ENCODE measurements around the gene KIRREL2. TPM values are rescaled to one million over a fixed set of nuclear protein-coding genes. Genes with fewer than 3 reads are reported as not detected.
A peak's percentile ranks its signal among the peaks of the same experiment; 100 is the strongest.

Gene KIRREL2
- total RNA-seq, 2 donors from 2014 or later = 1.2 TPM; not detected in 1

DNA sequence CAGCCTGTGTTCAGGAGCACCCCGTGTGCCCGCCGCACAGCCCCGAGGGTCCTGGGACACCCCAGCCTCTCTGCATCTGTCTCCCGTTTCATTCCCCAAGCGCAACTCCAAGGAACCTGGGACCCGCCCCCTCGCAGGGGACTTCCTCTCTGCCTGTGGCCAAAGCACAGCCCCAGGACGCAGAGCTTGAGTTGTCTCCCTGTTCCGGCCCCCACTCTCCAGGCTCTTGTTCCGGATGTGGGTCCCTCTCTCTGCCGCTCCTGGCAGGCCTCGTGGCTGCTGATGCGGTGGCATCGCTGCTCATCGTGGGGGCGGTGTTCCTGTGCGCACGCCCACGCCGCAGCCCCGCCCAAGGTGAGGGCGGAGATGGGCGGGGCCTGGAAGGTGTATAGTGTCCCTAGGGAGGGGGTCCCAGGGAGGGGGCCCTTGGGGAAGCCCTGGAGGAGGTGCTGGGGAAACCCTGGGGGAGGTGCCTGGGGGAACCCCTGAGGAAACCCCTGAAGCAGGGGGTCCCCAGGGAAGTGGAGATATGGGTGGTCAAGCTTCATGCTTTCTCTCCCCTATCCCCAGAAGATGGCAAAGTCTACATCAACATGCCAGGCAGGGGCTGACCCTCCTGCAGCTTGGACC lies 47.0 kb downstream of the KIRREL2 start:
- DNase-seq (ENCODE audit: low spot score) = peak; percentile 50
- H3K4me1 ChIP-seq (replicated peaks) = no peaks in the 10 kb centered on the region
- H3K4me3 ChIP-seq = peak overlapping the region in 1 of 2 donors; percentile 8
- no peaks in the 10 kb centered on the region for H3K27me3 ChIP-seq (replicated peaks; ENCODE audit: insufficient read depth)
- H3K9me3 ChIP-seq = no peaks in the 10 kb centered on the region
- H3K36me3 ChIP-seq = no peaks in the 10 kb centered on the region
- intact Hi-C loops (cut with DNase I) = no loop called here
- TF ChIP-seq POLR2AphosphoS5 (IDR thresholded peaks at IDR 0.05) = peak; percentile 68
- TF ChIP-seq POLR2A (IDR thresholded peaks at IDR 0.05) = peak; percentile 37
- TF ChIP-seq, protein P1, sequence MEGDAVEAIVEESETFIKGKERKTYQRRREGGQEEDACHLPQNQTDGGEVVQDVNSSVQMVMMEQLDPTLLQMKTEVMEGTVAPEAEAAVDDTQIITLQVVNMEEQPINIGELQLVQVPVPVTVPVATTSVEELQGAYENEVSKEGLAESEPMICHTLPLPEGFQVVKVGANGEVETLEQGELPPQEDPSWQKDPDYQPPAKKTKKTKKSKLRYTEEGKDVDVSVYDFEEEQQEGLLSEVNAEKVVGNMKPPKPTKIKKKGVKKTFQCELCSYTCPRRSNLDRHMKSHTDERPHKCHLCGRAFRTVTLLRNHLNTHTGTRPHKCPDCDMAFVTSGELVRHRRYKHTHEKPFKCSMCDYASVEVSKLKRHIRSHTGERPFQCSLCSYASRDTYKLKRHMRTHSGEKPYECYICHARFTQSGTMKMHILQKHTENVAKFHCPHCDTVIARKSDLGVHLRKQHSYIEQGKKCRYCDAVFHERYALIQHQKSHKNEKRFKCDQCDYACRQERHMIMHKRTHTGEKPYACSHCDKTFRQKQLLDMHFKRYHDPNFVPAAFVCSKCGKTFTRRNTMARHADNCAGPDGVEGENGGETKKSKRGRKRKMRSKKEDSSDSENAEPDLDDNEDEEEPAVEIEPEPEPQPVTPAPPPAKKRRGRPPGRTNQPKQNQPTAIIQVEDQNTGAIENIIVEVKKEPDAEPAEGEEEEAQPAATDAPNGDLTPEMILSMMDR (IDR thresholded peaks at IDR 0.05) = no peak
- peak overlapping the region; percentile 26 to 33 for H3K27ac ChIP-seq
- 1% methylated on average over 18 of the region's 24 CpGs for WGBS

- H3K27ac ChIP-seq = no peak overlapping the region
- H3K9me3 ChIP-seq = no peaks in the 10 kb centered on the region
- no peaks in the 10 kb centered on the region for H3K36me3 ChIP-seq
- no peaks in the 10 kb centered on the region for H3K4me1 ChIP-seq (replicated peaks)
- no peak for DNase-seq (ENCODE audit: low spot score)
- no peak for TF ChIP-seq POLR2A (IDR thresholded peaks at IDR 0.05)
- TF ChIP-seq POLR2AphosphoS5 (IDR thresholded peaks at IDR 0.05) = no peak
- TF ChIP-seq, protein P1 (IDR thresholded peaks at IDR 0.05) = no peak
- intact Hi-C loops (cut with DNase I) = no loop called here
- no peak overlapping the region for H3K4me3 ChIP-seq
- 85% methylated on average over 10 of the region's 10 CpGs for WGBS
- no peaks in the 10 kb centered on the region for H3K27me3 ChIP-seq (replicated peaks; ENCODE audit: insufficient read depth)
Observed at GRCh38 chr19:35904311-35905068, 47.8 kb downstream of the KIRREL2 start.

- H3K27me3 ChIP-seq (replicated peaks; ENCODE audit: insufficient read depth) = no peaks in the 10 kb centered on the region
- TF ChIP-seq, protein P1 (IDR thresholded peaks at IDR 0.05) = no peak
- no peak for TF ChIP-seq POLR2A (IDR thresholded peaks at IDR 0.05)
- TF ChIP-seq POLR2AphosphoS5 (IDR thresholded peaks at IDR 0.05) = no peak
- no peak overlapping the region for H3K27ac ChIP-seq
- intact Hi-C loops (cut with DNase I) = no loop called here
- DNase-seq (ENCODE audit: low spot score) = no peak
- no peaks in the 10 kb centered on the region for H3K36me3 ChIP-seq
- WGBS = 70% methylated on average over 6 of the region's 6 CpGs
- no peaks in the 10 kb centered on the region for H3K9me3 ChIP-seq
- no peaks in the 10 kb centered on the region for H3K4me1 ChIP-seq (replicated peaks)
- no peak overlapping the region for H3K4me3 ChIP-seq
Observed at GRCh38 chr19:35905178-35905727, 48.5 kb downstream of the KIRREL2 start.

- no peaks in the 10 kb centered on the region for H3K27me3 ChIP-seq (replicated peaks; ENCODE audit: insufficient read depth)
- H3K4me3 ChIP-seq = no peak overlapping the region
- TF ChIP-seq POLR2A (IDR thresholded peaks at IDR 0.05) (no peak), POLR2AphosphoS5 (IDR thresholded peaks at IDR 0.05) (no peak)
- TF ChIP-seq, protein P1 (IDR thresholded peaks at IDR 0.05) = no peak
- DNase-seq (ENCODE audit: low spot score) = no peak
- 48% methylated on average over 12 of the region's 12 CpGs for WGBS
- no peaks in the 10 kb centered on the region for H3K9me3 ChIP-seq
- H3K36me3 ChIP-seq = no peaks in the 10 kb centered on the region
- intact Hi-C loops (cut with DNase I) = no loop called here
- H3K27ac ChIP-seq = no peak overlapping the region
- no peaks in the 10 kb centered on the region for H3K4me1 ChIP-seq (replicated peaks)
Observed at GRCh38 chr19:35907377-35907745, 50.6 kb downstream of the KIRREL2 start.

Data from prostate gland (tissue), 2 donors.